ENCODE measurements around the gene AQP6. TPM values are rescaled to one million over a fixed set of nuclear protein-coding genes. Genes with fewer than 3 reads are reported as not detected.

The AQP6 gene
- total and polyA plus RNA-seq, 4 donors = 0.39 TPM; not detected in 3

DNA sequence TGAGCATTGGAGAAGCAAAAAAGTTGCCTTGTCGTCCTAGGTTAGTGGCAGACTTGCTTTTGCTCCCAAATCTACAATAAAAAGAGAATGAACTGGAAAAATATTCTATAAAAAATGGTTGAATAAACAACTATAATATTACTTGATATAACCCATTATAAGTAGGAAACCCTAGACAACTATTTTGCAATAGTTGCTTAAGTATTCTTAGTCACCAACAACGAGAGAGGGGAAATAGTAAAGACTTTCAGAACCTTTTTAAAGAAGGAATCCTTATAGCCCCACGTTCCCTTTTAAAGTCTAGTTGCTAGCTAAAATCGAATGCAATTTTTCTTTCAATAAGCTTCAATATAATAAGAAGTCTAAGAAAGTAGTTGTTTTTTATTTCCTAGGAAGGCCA is 17.5 kb downstream of the AQP6 start:
- Histone ChIP-seq H3K27ac (ENCODE audit: low read depth in 1 of 2, low read length in 2 of 2) (no peak overlapping the region), H3K36me3 (ENCODE audit: control insufficient read depth in 1 of 2, insufficient read depth in 2 of 2, low read length in 1 of 2) (peaks cover 5 to 7% of the 10 kb centered on the region in 2 donors), H3K4me3 (ENCODE audit: low read length in 2 of 2) (no peak overlapping the region), H3K27me3 (ENCODE audit: control insufficient read depth in 1 of 2, insufficient read depth in 2 of 2, low read length in 1 of 2) (no peaks in the 10 kb centered on the region), H3K4me1 (ENCODE audit: control insufficient read depth in 1 of 2, insufficient read depth in 2 of 2, low read length in 2 of 2) (no peaks in the 10 kb centered on the region), H3K9me3 (ENCODE audit: control insufficient read depth, low read length) (no peaks in the 10 kb centered on the region)
- intact Hi-C loops (cut with DNase I) = no loop called here
- 88 to 92% methylated on average over 4 of the region's 4 CpGs for WGBS, 2 donors
- DNase-seq (no peak), ATAC-seq (ENCODE audit: low FRiP score) (no peak)

- no peak for ATAC-seq (ENCODE audit: low FRiP score)
Measured at GRCh38 chr12:49998453-49998852, 25.7 kb downstream of the AQP6 start.

GRCh38 chr12:50003595-50003994 is 30.8 kb downstream of the AQP6 start:
- Histone ChIP-seq H3K4me3 (ENCODE audit: low read length in 2 of 2) (no peak overlapping the region), H3K4me1 (ENCODE audit: control insufficient read depth in 1 of 2, insufficient read depth in 2 of 2, low read length in 2 of 2) (no peaks in the 10 kb centered on the region), H3K9me3 (ENCODE audit: control insufficient read depth, low read length) (no peaks in the 10 kb centered on the region), H3K27ac (ENCODE audit: low read depth in 1 of 2, low read length in 2 of 2) (no peak overlapping the region), H3K27me3 (ENCODE audit: control insufficient read depth in 1 of 2, insufficient read depth in 2 of 2, low read length in 1 of 2) (no peaks in the 10 kb centered on the region), H3K36me3 (ENCODE audit: control insufficient read depth in 1 of 2, insufficient read depth in 2 of 2, low read length in 1 of 2) (no peaks in the 10 kb centered on the region)
- intact Hi-C loops (cut with DNase I) = no loop called here
- no peak for DNase-seq
- ATAC-seq (ENCODE audit: low FRiP score) = no peak
- 46 to 51% methylated on average over 2 of the region's 2 CpGs for WGBS, 2 donors

More at GRCh38 chr12:49998453-49998852, 25.7 kb downstream of the AQP6 start:
- WGBS, 2 donors = 95 to 96% methylated on average over 2 of the region's 2 CpGs
- DNase-seq = no peak
- no peaks in the 10 kb centered on the region for H3K4me1 ChIP-seq (ENCODE audit: control insufficient read depth in 1 of 2, insufficient read depth in 2 of 2, low read length in 2 of 2)
- H3K27ac ChIP-seq (ENCODE audit: low read depth in 1 of 2, low read length in 2 of 2) = no peak overlapping the region
- H3K36me3 ChIP-seq (ENCODE audit: control insufficient read depth in 1 of 2, insufficient read depth in 2 of 2, low read length in 1 of 2) = peaks cover 3 to 5% of the 10 kb centered on the region in 2 donors
- H3K9me3 ChIP-seq (ENCODE audit: control insufficient read depth, low read length) = no peaks in the 10 kb centered on the region
- H3K4me3 ChIP-seq (ENCODE audit: low read length in 2 of 2) = no peak overlapping the region
- intact Hi-C loops (cut with DNase I) = no loop called here
- no peaks in the 10 kb centered on the region for H3K27me3 ChIP-seq (ENCODE audit: control insufficient read depth in 1 of 2, insufficient read depth in 2 of 2, low read length in 1 of 2)

GRCh38 chr12:50004696-50005095 is 31.9 kb downstream of the AQP6 start:
- intact Hi-C loops (cut with DNase I) = no loop called here
- no peaks in the 10 kb centered on the region for H3K36me3 ChIP-seq (ENCODE audit: control insufficient read depth in 1 of 2, insufficient read depth in 2 of 2, low read length in 1 of 2)
- H3K9me3 ChIP-seq (ENCODE audit: control insufficient read depth, low read length) = no peaks in the 10 kb centered on the region
- H3K4me1 ChIP-seq (ENCODE audit: control insufficient read depth in 1 of 2, insufficient read depth in 2 of 2, low read length in 2 of 2) = no peaks in the 10 kb centered on the region
- ATAC-seq (ENCODE audit: low FRiP score) (no peak), DNase-seq (no peak)
- H3K4me3 ChIP-seq (ENCODE audit: low read length in 2 of 2) = no peak overlapping the region
- no peak overlapping the region for H3K27ac ChIP-seq (ENCODE audit: low read depth in 1 of 2, low read length in 2 of 2)
- no peaks in the 10 kb centered on the region for H3K27me3 ChIP-seq (ENCODE audit: control insufficient read depth in 1 of 2, insufficient read depth in 2 of 2, low read length in 1 of 2)

- Histone ChIP-seq H3K4me3 (ENCODE audit: low read length in 2 of 2) (no peak overlapping the region), H3K9me3 (ENCODE audit: control insufficient read depth, low read length) (no peaks in the 10 kb centered on the region), H3K36me3 (ENCODE audit: control insufficient read depth in 1 of 2, insufficient read depth in 2 of 2, low read length in 1 of 2) (no peaks in the 10 kb centered on the region), H3K27me3 (ENCODE audit: control insufficient read depth in 1 of 2, insufficient read depth in 2 of 2, low read length in 1 of 2) (no peaks in the 10 kb centered on the region), H3K4me1 (ENCODE audit: control insufficient read depth in 1 of 2, insufficient read depth in 2 of 2, low read length in 2 of 2) (no peaks in the 10 kb centered on the region), H3K27ac (ENCODE audit: low read depth in 1 of 2, low read length in 2 of 2) (no peak overlapping the region)
- no peak for ATAC-seq (ENCODE audit: low FRiP score)
- intact Hi-C loops (cut with DNase I) = no loop called here
- DNase-seq = no peak
- 86 to 88% methylated on average over 3 of the region's 3 CpGs for WGBS, 2 donors
Measured at GRCh38 chr12:50005175-50005574, 32.4 kb downstream of the AQP6 start.

DNA sequence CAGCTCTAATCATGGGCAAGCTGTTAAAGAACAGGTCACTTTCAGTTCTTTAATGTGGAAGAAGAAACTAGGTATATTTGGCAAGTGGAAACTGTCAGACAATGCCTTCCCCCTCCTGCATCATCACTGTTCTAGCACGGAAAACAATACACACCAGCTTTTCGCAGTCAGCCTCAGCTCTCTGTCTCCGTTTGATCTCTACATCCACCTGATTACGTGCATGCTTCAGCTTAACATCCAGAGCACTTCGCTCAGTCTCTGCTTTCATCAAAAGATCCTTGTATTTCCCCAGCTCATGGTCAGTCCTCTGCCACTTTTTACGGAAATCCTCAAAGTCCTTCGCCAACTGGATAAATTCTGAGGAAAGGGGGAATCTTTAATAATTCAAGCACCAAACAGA is 33.5 kb downstream of the AQP6 start:
- ATAC-seq (ENCODE audit: low FRiP score) (no peak), DNase-seq (no peak)
- 93 to 97% methylated on average over 7 of the region's 7 CpGs for WGBS, 2 donors
- H3K27me3 ChIP-seq (ENCODE audit: control insufficient read depth in 1 of 2, insufficient read depth in 2 of 2, low read length in 1 of 2) = no peaks in the 10 kb centered on the region
- H3K4me3 ChIP-seq (ENCODE audit: low read length in 2 of 2) = no peak overlapping the region
- no peaks in the 10 kb centered on the region for H3K9me3 ChIP-seq (ENCODE audit: control insufficient read depth, low read length)
- no peaks in the 10 kb centered on the region for H3K36me3 ChIP-seq (ENCODE audit: control insufficient read depth in 1 of 2, insufficient read depth in 2 of 2, low read length in 1 of 2)
- no peaks in the 10 kb centered on the region for H3K4me1 ChIP-seq (ENCODE audit: control insufficient read depth in 1 of 2, insufficient read depth in 2 of 2, low read length in 2 of 2)
- intact Hi-C loops (cut with DNase I) = no loop called here
- H3K27ac ChIP-seq (ENCODE audit: low read depth in 1 of 2, low read length in 2 of 2) = no peak overlapping the region

DNA sequence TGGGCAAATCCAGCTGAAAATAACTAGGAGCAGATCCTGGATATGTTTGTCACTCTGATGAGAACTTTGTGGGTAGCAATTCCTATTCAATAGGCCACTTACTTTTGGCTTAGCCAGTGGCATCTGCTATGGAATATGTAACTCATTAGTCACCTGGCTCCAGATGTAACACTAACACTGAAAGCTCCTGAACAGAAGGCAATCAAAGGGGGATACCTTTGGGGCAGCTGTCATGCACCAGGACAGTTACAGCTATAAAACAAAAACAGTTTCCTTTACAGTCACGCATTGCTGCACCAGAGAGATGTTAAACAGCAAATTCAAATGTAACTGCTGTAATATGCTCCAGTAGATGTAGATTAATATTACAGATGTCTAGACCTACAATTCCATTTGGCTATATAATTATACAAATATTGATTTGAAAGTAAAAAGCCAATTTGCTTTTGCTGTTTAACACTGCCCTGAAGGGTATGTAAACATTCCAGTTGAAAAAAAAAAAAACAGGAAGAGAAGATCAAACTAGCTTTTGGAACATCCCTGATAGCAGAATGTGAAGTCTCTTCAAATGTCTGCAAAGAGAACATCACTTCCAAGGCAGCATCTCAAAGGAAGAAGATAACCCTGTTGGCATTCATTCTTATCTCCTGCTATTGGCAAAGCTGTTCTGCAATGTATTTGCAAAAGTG is 34.2 kb downstream of the AQP6 start:
- H3K4me3 ChIP-seq (ENCODE audit: low read length in 2 of 2) = no peak overlapping the region
- intact Hi-C loops (cut with DNase I) = no loop called here
- H3K9me3 ChIP-seq (ENCODE audit: control insufficient read depth, low read length) = no peaks in the 10 kb centered on the region
- H3K4me1 ChIP-seq (ENCODE audit: control insufficient read depth in 1 of 2, insufficient read depth in 2 of 2, low read length in 2 of 2) = no peaks in the 10 kb centered on the region
- 94 to 100% methylated on average over 1 of the region's 1 CpG for WGBS, 2 donors
- DNase-seq = no peak
- no peaks in the 10 kb centered on the region for H3K36me3 ChIP-seq (ENCODE audit: control insufficient read depth in 1 of 2, insufficient read depth in 2 of 2, low read length in 1 of 2)
- H3K27ac ChIP-seq (ENCODE audit: low read depth in 1 of 2, low read length in 2 of 2) = no peak overlapping the region
- ATAC-seq (ENCODE audit: low FRiP score) = no peak
- H3K27me3 ChIP-seq (ENCODE audit: control insufficient read depth in 1 of 2, insufficient read depth in 2 of 2, low read length in 1 of 2) = no peaks in the 10 kb centered on the region

DNA sequence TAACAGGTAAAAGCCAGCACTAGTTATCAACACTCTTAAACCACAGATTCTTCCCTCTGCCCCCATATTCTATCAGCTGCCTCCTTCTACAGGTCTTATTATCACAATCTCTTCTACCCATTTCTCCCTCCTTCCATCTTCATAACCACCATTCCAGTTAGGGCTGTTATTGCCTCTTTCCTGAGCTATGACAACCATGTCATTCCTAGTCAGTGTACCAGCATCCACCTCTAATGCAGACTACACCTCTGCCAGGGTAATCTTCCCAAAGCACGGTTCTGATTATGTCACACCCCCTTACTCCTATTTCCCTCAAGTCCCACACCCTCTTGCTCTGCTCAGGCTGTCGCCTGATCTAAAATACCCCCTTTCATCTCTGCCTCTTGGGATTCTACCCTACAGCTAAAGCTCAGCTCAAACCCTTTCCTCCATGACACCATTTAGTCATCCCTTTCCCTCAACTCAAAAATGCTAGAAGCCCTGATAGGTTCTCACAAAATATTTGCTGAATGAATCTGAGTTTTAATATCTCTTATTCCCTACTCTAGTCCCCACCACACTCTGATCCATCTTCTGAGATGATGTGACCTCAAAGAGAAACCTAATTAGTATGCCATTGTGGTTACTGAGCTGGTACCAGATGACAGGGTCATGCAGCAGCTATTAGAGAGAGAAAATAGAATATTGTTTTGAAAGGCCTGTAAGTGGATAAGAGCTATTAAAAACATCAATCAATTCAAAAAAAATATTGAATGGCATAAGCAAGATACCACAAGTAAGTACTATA is 40.8 kb downstream of the AQP6 start:
- Histone ChIP-seq H3K4me1 (ENCODE audit: control insufficient read depth in 1 of 2, insufficient read depth in 2 of 2, low read length in 2 of 2) (no peaks in the 10 kb centered on the region), H3K27me3 (ENCODE audit: control insufficient read depth in 1 of 2, insufficient read depth in 2 of 2, low read length in 1 of 2) (no peaks in the 10 kb centered on the region), H3K9me3 (ENCODE audit: control insufficient read depth, low read length) (no peaks in the 10 kb centered on the region), H3K4me3 (ENCODE audit: low read length in 2 of 2) (no peak overlapping the region), H3K36me3 (ENCODE audit: control insufficient read depth in 1 of 2, insufficient read depth in 2 of 2, low read length in 1 of 2) (peaks cover 0 to 2% of the 10 kb centered on the region in 2 donors), H3K27ac (ENCODE audit: low read depth in 1 of 2, low read length in 2 of 2) (no peak overlapping the region)
- 91% methylated on average over 2 of the region's 2 CpGs for WGBS, 2 donors
- ATAC-seq (ENCODE audit: low FRiP score) = no peak
- intact Hi-C loops (cut with DNase I) = no loop called here
- no peak for DNase-seq

- Histone ChIP-seq H3K4me1 (ENCODE audit: control insufficient read depth in 1 of 2, insufficient read depth in 2 of 2, low read length in 2 of 2) (no peaks in the 10 kb centered on the region), H3K36me3 (ENCODE audit: control insufficient read depth in 1 of 2, insufficient read depth in 2 of 2, low read length in 1 of 2) (peaks cover 0 to 2% of the 10 kb centered on the region in 2 donors), H3K27ac (ENCODE audit: low read depth in 1 of 2, low read length in 2 of 2) (no peak overlapping the region), H3K27me3 (ENCODE audit: control insufficient read depth in 1 of 2, insufficient read depth in 2 of 2, low read length in 1 of 2) (no peaks in the 10 kb centered on the region), H3K4me3 (ENCODE audit: low read length in 2 of 2) (no peak overlapping the region), H3K9me3 (ENCODE audit: control insufficient read depth, low read length) (no peaks in the 10 kb centered on the region)
- ATAC-seq (ENCODE audit: low FRiP score) (no peak), DNase-seq (no peak)
- intact Hi-C loops (cut with DNase I) = no loop called here
- 98% methylated on average over 3 of the region's 3 CpGs for WGBS, 2 donors
Measured at GRCh38 chr12:50014342-50014741, 41.6 kb downstream of the AQP6 start.

All from aorta (tissue), 5 donors.